H1 (cell line): ENCODE measurements around the gene POLD1. TPM values are rescaled to one million over a fixed set of nuclear protein-coding genes. Genes with fewer than 3 reads are reported as not detected.

Source experiments
- CTCF ChIA-PET: fragments of 300-600 bp; sonication (Branson Sonifier 250); formaldehyde crosslinking; loops from one replicate; lab custom pipeline; 2021; ENCODE audit not compliant: partially characterized antibody; lab: Charles Lee
- POLR2A ChIA-PET: fragments of 300-600 bp; sonication (Branson Sonifier 250); formaldehyde crosslinking; loops from one replicate; lab custom pipeline; 2021; ENCODE audit warnings: inconsistent platforms; ENCODE audit not compliant: partially characterized antibody; lab: Charles Lee
- DNase-seq, 2 experiments: peaks; one replicate each; pipeline versions ENCODE4 v3.0.0 to v3.0.0-alpha.2; 2010 to 2022; ENCODE audit warnings: low spot score in 2 of 2, low read depth in 1 of 2, mixed read lengths in 1 of 2
- FAIRE-seq: peaks from 2 replicates; lab custom pipeline; 2011; peaks lifted over from hg19 to GRCh38; lab: Jason Lieb, UNC
- H2AFZ ChIP-seq: 2 replicates; pipeline ENCODE4 v1.8.1; 2012; ENCODE audit warnings: low read length, inconsistent platforms
- H2AK5ac ChIP-seq: 2 replicates; pipeline ENCODE4 v1.6.1; 2013; ENCODE audit warnings: low read depth, low read length
- H2BK120ac ChIP-seq: replicated peaks from 2 replicates; pipeline ENCODE3; 2013; ENCODE audit warnings: low read depth, low read length, inconsistent platforms
- H2BK12ac ChIP-seq: 2 replicates; pipeline ENCODE4 v1.6.1; 2013; ENCODE audit warnings: low read depth, low read length
- H2BK15ac ChIP-seq: 2 replicates; pipeline ENCODE4 v1.6.1; 2013; ENCODE audit warnings: low read length
- H2BK20ac ChIP-seq: 2 replicates; pipeline ENCODE4 v1.6.1; 2013; ENCODE audit warnings: low read length
- H2BK5ac ChIP-seq: 2 replicates; pipeline ENCODE4 v1.6.1; 2013; ENCODE audit warnings: low read depth, low read length
- H3K14ac ChIP-seq: 2 replicates; pipeline ENCODE4 v1.6.1; 2013; ENCODE audit warnings: inconsistent platforms; ENCODE audit not compliant: insufficient read length
- H3K18ac ChIP-seq: 2 replicates; pipeline ENCODE4 v1.6.1; 2013; ENCODE audit warnings: low read length; ENCODE audit errors: extremely low read depth
- H3K23ac ChIP-seq: 2 replicates; pipeline ENCODE4 v1.6.1; 2013; ENCODE audit warnings: inconsistent platforms; ENCODE audit not compliant: insufficient read length
- H3K23me2 ChIP-seq: 2 replicates; pipeline ENCODE4 v1.6.1; 2013; ENCODE audit warnings: low read depth, low read length
- H3K27ac ChIP-seq: 2 replicates; pipeline ENCODE4 v1.6.1; 2011; ENCODE audit warnings: low read depth, low read length, inconsistent platforms
- H3K27me3 ChIP-seq, 4 experiments: replicated peaks in 1 of 4; 1 replicate in 1 of 4; 2 replicates in 3 of 4; pipeline versions ENCODE4 v1.6.1 to v1.8.1; 2011 to 2013; ENCODE audit warnings: low read length in 3 of 4, mild to moderate bottlenecking in 3 of 4, inconsistent platforms in 2 of 4, mixed read lengths in 2 of 4, moderate library complexity in 1 of 4; ENCODE audit not compliant: control insufficient read depth in 3 of 4, insufficient read depth in 3 of 4; ENCODE audit errors: extremely low read depth in 1 of 4
- H3K36me3 ChIP-seq, 4 experiments: 2 replicates each; pipeline versions ENCODE4 v1.6.1 to v1.8.1; 2011 to 2013; ENCODE audit warnings: mild to moderate bottlenecking in 4 of 4, low read length in 3 of 4, moderate library complexity in 2 of 4, control low read depth in 1 of 4, inconsistent platforms in 1 of 4; ENCODE audit not compliant: insufficient read depth in 4 of 4, control insufficient read depth in 2 of 4
- H3K4ac ChIP-seq: replicated peaks from 2 replicates; pipeline ENCODE3; 2013; ENCODE audit warnings: low read length, low read depth, mixed read lengths, inconsistent platforms; ENCODE audit not compliant: insufficient read length
- H3K4me1 ChIP-seq, 4 experiments: replicated peaks in 1 of 4; 1 replicate in 1 of 4; 2 replicates in 3 of 4; pipeline versions ENCODE4 v1.6.1 to v1.8.1; 2011 to 2013; ENCODE audit warnings: low read length in 3 of 4, inconsistent platforms in 2 of 4, mixed read lengths in 1 of 4; ENCODE audit not compliant: insufficient read depth in 4 of 4, control insufficient read depth in 3 of 4
- H3K4me2 ChIP-seq, 2 experiments: 2 replicates each; pipeline versions ENCODE4 v1.6.1 to v1.8.1; 2011 to 2013; ENCODE audit warnings: low read depth in 2 of 2, low read length in 2 of 2, control low read depth in 1 of 2, inconsistent platforms in 1 of 2, mild to moderate bottlenecking in 1 of 2; ENCODE audit not compliant: insufficient read depth in 1 of 2
- H3K4me3 ChIP-seq, 4 experiments: fragments of 200-600, 300-600 bp in 1 of 4; sonication (generic), shearing (Covaris generic), sonication (Bioruptor Twin) in 1 of 4; 2 replicates each; pipeline versions ENCODE4 v1.5.1 to v1.8.1; 2011 to 2016; ENCODE audit warnings: low read length in 4 of 4, low read depth in 3 of 4, control low read depth in 2 of 4, inconsistent platforms in 2 of 4, mild to moderate bottlenecking in 2 of 4, mixed read lengths in 1 of 4, moderate library complexity in 1 of 4; ENCODE audit not compliant: insufficient read depth in 2 of 4; ENCODE audit errors: extremely low read depth in 1 of 4
- H3K56ac ChIP-seq: replicated peaks from 2 replicates; pipeline ENCODE3; 2013; ENCODE audit warnings: low read depth, mild to moderate bottlenecking, mixed read lengths, low read length, inconsistent platforms; ENCODE audit not compliant: insufficient read length
- H3K79me1 ChIP-seq: 2 replicates; pipeline ENCODE4 v1.6.1; 2013; ENCODE audit warnings: low read depth, low read length, control low read depth
- H3K79me2 ChIP-seq, 2 experiments: 2 replicates each; pipeline versions ENCODE4 v1.6.1 to v1.8.1; 2012 to 2013; ENCODE audit warnings: low read length in 2 of 2, mild to moderate bottlenecking in 2 of 2, inconsistent platforms in 1 of 2; ENCODE audit not compliant: insufficient read depth in 2 of 2, control insufficient read depth in 1 of 2
- H3K9ac ChIP-seq, 4 experiments: replicated peaks in 1 of 4; 1 replicate in 1 of 4; 2 replicates in 3 of 4; pipeline versions ENCODE4 v1.6.1 to v1.8.1; 2011 to 2013; ENCODE audit warnings: low read depth in 3 of 4, low read length in 3 of 4, control low read depth in 2 of 4, mild to moderate bottlenecking in 2 of 4, moderate library complexity in 2 of 4, inconsistent platforms in 1 of 4; ENCODE audit errors: extremely low read depth in 1 of 4
- H3K9me3 ChIP-seq, 2 experiments: 2 replicates each; pipeline versions ENCODE4 v1.6.1 to v1.8.1; 2012 to 2013; ENCODE audit warnings: mild to moderate bottlenecking in 2 of 2, moderate library complexity in 2 of 2, control low read depth in 1 of 2, inconsistent platforms in 1 of 2, low read depth in 1 of 2, low read length in 1 of 2, mixed read lengths in 1 of 2; ENCODE audit not compliant: insufficient read depth in 2 of 2
- H4K20me1 ChIP-seq, 2 experiments: replicated peaks in 1 of 2; 2 replicates each; pipeline versions ENCODE3 to v1.8.1; 2011 to 2013; ENCODE audit warnings: inconsistent platforms in 2 of 2, low read length in 2 of 2, mild to moderate bottlenecking in 1 of 2; ENCODE audit not compliant: insufficient read depth in 2 of 2, control insufficient read depth in 1 of 2
- H4K5ac ChIP-seq: 2 replicates; pipeline ENCODE4 v1.6.1; 2013; ENCODE audit warnings: low read length, low read depth, mixed read lengths, inconsistent platforms; ENCODE audit not compliant: insufficient read length
- H4K8ac ChIP-seq: 2 replicates; pipeline ENCODE4 v1.8.0; 2013; ENCODE audit warnings: mild to moderate bottlenecking, moderate library complexity, low read length, inconsistent platforms; ENCODE audit not compliant: insufficient read depth; ENCODE audit errors: extremely low read depth
- H4K91ac ChIP-seq: replicated peaks from 2 replicates; pipeline ENCODE3; 2013; ENCODE audit warnings: low read length, mixed read lengths, inconsistent platforms; ENCODE audit not compliant: insufficient read length
- BACH1 ChIP-seq: IDR thresholded peaks from 2 replicates; pipeline ENCODE4 v1.6.1; 2012; ENCODE audit warnings: low read length, improper control_type of control experiment
- CHD1 ChIP-seq: IDR thresholded peaks from 2 replicates; pipeline ENCODE4 v1.6.1; 2012; ENCODE audit warnings: low read depth, low read length, improper control_type of control experiment
- EP300 ChIP-seq, 2 experiments: IDR thresholded peaks; 1 replicate in 1 of 2; 2 replicates in 1 of 2; pipeline ENCODE4 v1.6.1; 2011 to 2012; ENCODE audit warnings: low read depth in 2 of 2, low read length in 2 of 2, mild to moderate bottlenecking in 2 of 2, borderline replicate concordance in 1 of 2, inconsistent platforms in 1 of 2, moderate library complexity in 1 of 2
- EZH2 ChIP-seq: fragments of 200-600 bp; sonication (generic); IDR thresholded peaks from 2 replicates; pipeline ENCODE4 v1.7.1; 2012; ENCODE audit warnings: low read depth, mild to moderate bottlenecking, moderate library complexity, low read length, inconsistent platforms; ENCODE audit not compliant: severe bottlenecking
- FOSL1 ChIP-seq: IDR thresholded peaks from 2 replicates; pipeline ENCODE4 v1.6.1; 2011; ENCODE audit warnings: mild to moderate bottlenecking, low read depth, low read length, moderate library complexity; ENCODE audit not compliant: insufficient read depth
- JUN ChIP-seq: IDR thresholded peaks from 2 replicates; pipeline ENCODE4 v1.6.1; 2011; ENCODE audit warnings: low read depth, mild to moderate bottlenecking, improper control_type of control experiment, low read length
- KDM1A ChIP-seq: fragments of 200-600, 300-600 bp; sonication (generic); IDR thresholded peaks from 2 replicates; pipeline ENCODE4 v1.7.1; 2016; ENCODE audit warnings: mild to moderate bottlenecking, low read length, borderline replicate concordance
- PHF8 ChIP-seq: fragments of 200-600 bp; sonication (generic); conservative IDR thresholded peaks from 2 replicates; pipeline ENCODE4 v1.7.1; 2012; ENCODE audit warnings: low read depth, mild to moderate bottlenecking, inconsistent platforms, low read length, moderate library complexity
- POU5F1 ChIP-seq: IDR thresholded peaks from 2 replicates; pipeline ENCODE4 v1.6.1; 2011; ENCODE audit warnings: low read depth, mild to moderate bottlenecking, low read length, moderate library complexity
- SIX5 ChIP-seq: IDR thresholded peaks from 2 replicates; pipeline ENCODE4 v1.6.1; 2011; ENCODE audit warnings: mild to moderate bottlenecking, low read depth, low read length
- SP4 ChIP-seq: IDR thresholded peaks from 2 replicates; pipeline ENCODE4 v1.6.1; 2012; ENCODE audit warnings: low read length, inconsistent platforms
- WGBS, 2 experiments: shearing (Covaris generic) in 1 of 2; methylation state at CpG; one replicate each; pipeline versions ENCODE4 v1.1.6 to v1.1.7; 2013 to 2015; ENCODE audit warnings: low lambda C conversion rate in 2 of 2, mixed read lengths in 2 of 2, inconsistent platforms in 1 of 2, low coverage in 1 of 2, missing lambda C conversion rate in 1 of 2; ENCODE audit not compliant: insufficient replicate concordance in 2 of 2, insufficient coverage in 1 of 2, insufficient read length in 1 of 2; ENCODE audit errors: extremely low coverage in 1 of 2, missing lambda C conversion rate in 1 of 2; 5-methylcytosine and 5-hydroxymethylcytosine counted together
- polyA plus RNA-seq, 7 experiments: library from polyadenylated mRNA; depleted of rRNA in 3 of 7; stranded (reverse) in 5 of 7; unstranded in 2 of 7; fragments of >200 nt in 5 of 7; fragments of 200-250 nt in 2 of 7; gene quantifications; 1 replicate in 5 of 7; 2 replicates in 1 of 7; 4 replicates in 1 of 7; pipeline versions ENCODE4 v1.2.1 to v1.2.3, GENCODE V29; 2011 to 2013; ENCODE audit warnings: missing spikeins in 2 of 7, mixed read lengths in 2 of 7
- total RNA-seq: library from RNA; stranded (reverse); fragmentation: NEBNext Ultra II Directional; extraction: Animal tissue kit (Norgen Biotek cat#: 25700); gene quantifications from 2 replicates; pipeline ENCODE4 v1.2.1, GENCODE V29; 2021
- TF ChIP-seq, protein P1 (sequence below): IDR thresholded peaks from 2 replicates; pipeline ENCODE4 v1.6.1; 2012; ENCODE audit warnings: inconsistent platforms

POLD1 gene
- total and polyA plus RNA-seq, 2 of the 8 experiments (the other 6 are each of a cell fraction or from before 2014, with no cell fraction given): 141 to 142 TPM

DNA sequence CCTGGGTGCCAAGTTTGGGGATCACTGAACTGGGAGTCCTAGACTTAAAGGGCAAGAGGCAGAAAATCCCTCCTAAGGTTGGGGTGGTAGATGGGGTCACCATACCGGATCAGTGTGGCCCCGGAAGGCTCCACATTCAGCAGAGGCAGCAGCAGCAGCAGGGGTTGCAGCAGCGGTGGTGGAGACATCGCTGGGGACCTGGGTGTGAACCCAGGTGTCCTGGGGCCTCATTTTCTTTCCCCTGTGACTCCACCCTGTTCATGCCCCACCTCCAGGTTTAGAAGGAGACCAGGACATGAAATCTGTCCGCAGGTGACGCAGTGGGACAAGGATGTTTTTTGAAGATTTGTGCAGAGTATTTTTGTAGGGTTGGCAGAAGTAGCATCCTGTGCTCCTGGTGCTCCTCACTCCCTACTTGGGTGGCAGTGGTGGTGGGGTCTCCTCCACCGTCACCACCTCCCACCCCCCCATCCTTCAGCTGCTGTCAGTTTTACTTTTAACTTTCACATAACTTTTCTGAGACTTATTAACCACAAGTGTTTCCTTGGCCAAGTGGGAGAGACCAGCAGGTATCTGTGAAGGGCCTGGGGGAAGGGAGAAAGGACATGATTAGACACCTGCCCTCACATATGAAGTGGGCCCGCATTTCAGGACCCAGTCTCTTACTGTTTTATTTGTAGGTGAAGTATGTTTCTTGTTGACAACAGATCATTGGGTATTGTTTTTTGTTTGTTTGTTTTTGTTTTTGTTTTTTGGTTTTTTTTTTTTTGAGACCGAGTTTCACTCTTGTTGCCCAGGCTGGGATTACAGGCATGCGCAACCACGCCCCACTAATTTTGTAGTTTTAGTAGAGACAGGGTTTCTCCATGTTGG, 18.5 kb upstream of the POLD1 start, which contains the start of gene NAPSA:
TSS of gene NAPSA (minus strand) at position 206 of the 873 bp plus-strand sequence. CDS start at position 188, 18 bp downstream.
- Histone ChIP-seq H2AK5ac (no peak within 1 kb of the TSS), H3K4me2 (no peak within 1 kb of the TSS), H2AFZ (no peak within 1 kb of the TSS), H2BK20ac (no peak within 1 kb of the TSS), H4K8ac (no peak within 1 kb of the TSS), H3K9ac (no peak within 1 kb of the TSS), H3K79me2 (no peaks in the 10 kb centered on the region), H3K4ac (no peak within 1 kb of the TSS), H3K79me1 (no peaks in the 10 kb centered on the region), H3K18ac (no peak within 1 kb of the TSS), H3K14ac (no peak within 1 kb of the TSS), H4K91ac (no peak within 1 kb of the TSS), H2BK12ac (no peak within 1 kb of the TSS), H3K36me3 (no peaks in the 10 kb centered on the region), H4K5ac (no peak within 1 kb of the TSS), H4K20me1 (no peaks in the 10 kb centered on the region), H3K4me1 (peaks cover 0 to 2% (median 0%) of the 10 kb centered on the region in 4 experiments; a peak in 2 of 7 replicates), H2BK5ac (no peak within 1 kb of the TSS), H3K23me2 (peaks cover 5% of the 10 kb centered on the region; the same call in 1 of the 2 replicates), H3K27me3 (peaks cover 0 to 4% (median 0%) of the 10 kb centered on the region in 4 experiments; a peak in 1 of 7 replicates), H3K23ac (no peak within 1 kb of the TSS), H3K4me3 (no peak within 1 kb of the TSS), H3K27ac (no peak within 1 kb of the TSS), H3K56ac (no peak within 1 kb of the TSS), H2BK120ac (no peak within 1 kb of the TSS), H2BK15ac (no peak within 1 kb of the TSS), H3K9me3 (no peaks in the 10 kb centered on the region)
- FAIRE-seq (no peak), DNase-seq (no peak)
- 85% methylated on average over 8 of the region's 11 CpGs; no CpG with 5 or more reads in 1 of the 2 experiments for WGBS, 2 experiments
- POLR2A ChIA-PET: interaction anchor here (0.7 to 2.0 kb wide), 3 partner anchors 10 to 28 kb away, joined by 3 to 6 read pairs (median 4); partner anchors contain the start of genes NR1H2 and POLD1
- CTCF ChIA-PET: interaction anchor here (0.9 to 3.9 kb wide), 5 partner anchors 9 to 95 kb away, joined by 3 to 18 read pairs (median 3); no protein-coding TSS in a partner anchor
- no peak for TF ChIP-seq SP4
- no peak for TF ChIP-seq PHF8
- no peak for TF ChIP-seq FOSL1
- no peak for TF ChIP-seq KDM1A
- no peak for TF ChIP-seq BACH1
- no peak for TF ChIP-seq JUN
- no peak for TF ChIP-seq POU5F1
- TF ChIP-seq, protein P1, sequence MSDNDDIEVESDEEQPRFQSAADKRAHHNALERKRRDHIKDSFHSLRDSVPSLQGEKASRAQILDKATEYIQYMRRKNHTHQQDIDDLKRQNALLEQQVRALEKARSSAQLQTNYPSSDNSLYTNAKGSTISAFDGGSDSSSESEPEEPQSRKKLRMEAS: no peak
- no peak for TF ChIP-seq EP300 (IDR thresholded peaks at IDR 0.05; ENCODE audit: borderline replicate concordance in 1 of 2, low read depth in 2 of 2, low read length in 2 of 2)
- TF ChIP-seq CHD1: no peak
- no peak for TF ChIP-seq SIX5
- TF ChIP-seq EZH2: no peak
